Testis (tissue), 3 donors: ENCODE measurements around the gene ADRM1. TPM values are rescaled to one million over a fixed set of nuclear protein-coding genes. Genes with fewer than 3 reads are reported as not detected.

Source experiments
- DNase-seq: peaks from one replicate; pipeline ENCODE4 v3.0.0-alpha.2; 2019
- H3K27ac ChIP-seq, 2 donors: fragments of 200-600 bp; sonication (generic); one replicate each; pipeline ENCODE4 v1.5.1; 2019
- H3K27me3 ChIP-seq: fragments of 200-600 bp; sonication (generic); one replicate; pipeline ENCODE4 v1.5.1; 2019
- H3K36me3 ChIP-seq: fragments of 200-600 bp; sonication (generic); one replicate; pipeline ENCODE4 v1.5.1; 2017; ENCODE audit warnings: low read depth; ENCODE audit errors: missing control alignments
- H3K4me1 ChIP-seq: fragments of 200-600 bp; sonication (generic); one replicate; pipeline ENCODE4 v1.5.1; 2019
- H3K4me3 ChIP-seq, 2 donors: fragments of 200-600 bp; sonication (generic); one replicate each; pipeline ENCODE4 v1.5.1; 2017 to 2019
- H3K9me3 ChIP-seq: fragments of 200-600 bp; sonication (generic); one replicate; pipeline ENCODE4 v1.5.1; 2017
- CTCF ChIP-seq, 3 experiments: fragments of 450-650 bp in 2 of 3; fragments of 200-600 bp in 1 of 3; sonication (generic) in 1 of 3; IDR thresholded peaks; one replicate each; pipeline ENCODE4 v1.5.1; 2016 to 2019; ENCODE audit warnings: antibody characterized with exemption in 3 of 3, mild to moderate bottlenecking in 2 of 3, moderate library complexity in 1 of 3
- POLR2A ChIP-seq: fragments of 450-650 bp; IDR thresholded peaks from one replicate; pipeline ENCODE4 v1.6.1; 2017; ENCODE audit warnings: antibody characterized with exemption, mild to moderate bottlenecking, moderate library complexity
- WGBS, 2 donors: methylation state at CpG; one replicate each; pipeline ENCODE4 v1.1.5; 2018; 5-methylcytosine and 5-hydroxymethylcytosine counted together
- intact Hi-C: fragments of 100-400 bp; cut with DNase I; formaldehyde crosslinking; loops from one replicate; pipeline ENCODE4 v1.15.1; 2023; ENCODE audit warnings: low total_unique reads
- polyA plus RNA-seq: library from polyadenylated mRNA; stranded (reverse); fragments of 350-450 nt; fragmentation: Illumina TruSeq; extraction: RNeasy Lipid Tissue Mini Kit (QIAGEN cat#74804); gene quantifications from one replicate; pipeline ENCODE4 v1.2.3, GENCODE V29; 2014; ENCODE audit warnings: low read depth, low replicate concordance; ENCODE audit not compliant: insufficient read depth
- total RNA-seq, 2 donors: library from RNA; depleted of rRNA; stranded (reverse); fragments of >200 nt; gene quantifications; one replicate each; pipeline ENCODE4 v1.2.3, GENCODE V29; 2016

The ADRM1 gene
- total and polyA plus RNA-seq, 3 donors from 2014 or later, result 191 to 286 (median 283) TPM

- Histone ChIP-seq H3K9me3 (no peaks in the 10 kb centered on the region), H3K27me3 (no peaks in the 10 kb centered on the region), H3K4me1 (peaks cover 3% of the 10 kb centered on the region), H3K4me3 (no peak overlapping the region), H3K36me3 (no peaks in the 10 kb centered on the region), H3K27ac (no peak overlapping the region)
- DNase-seq, result no peak
- intact Hi-C loops, result no loop called here
- TF ChIP-seq POLR2A (no peak), CTCF (IDR thresholded peaks at IDR 0.05) (no peak)
- 93 to 95% methylated on average over 6 to 16 of the region's 16 CpGs for WGBS, 2 donors
Measured at GRCh38 chr20:62312662-62312977, 9.8 kb downstream of the ADRM1 start.

- intact Hi-C loops, result no loop called here
- no peaks in the 10 kb centered on the region for H3K27me3 ChIP-seq
- DNase-seq, result no peak
- H3K27ac ChIP-seq, result no peak overlapping the region
- no peaks in the 10 kb centered on the region for H3K36me3 ChIP-seq
- peaks cover 3% of the 10 kb centered on the region for H3K4me1 ChIP-seq
- no peak overlapping the region for H3K4me3 ChIP-seq
- no peaks in the 10 kb centered on the region for H3K9me3 ChIP-seq
- TF ChIP-seq POLR2A (no peak), CTCF (IDR thresholded peaks at IDR 0.05) (no peak)
- WGBS, 2 donors, result 97% methylated on average over 26 of the region's 26 CpGs; no CpG with 5 or more reads in 1 of the 2 donors
Measured at GRCh38 chr20:62313021-62313420, 10.2 kb downstream of the ADRM1 start.

GRCh38 chr20:62313460-62314338 lies 10.9 kb downstream of the ADRM1 start:
- 94 to 95% methylated on average over 55 of the region's 55 CpGs for WGBS, 2 donors
- Histone ChIP-seq H3K4me1 (peaks cover 4% of the 10 kb centered on the region), H3K36me3 (no peaks in the 10 kb centered on the region), H3K4me3 (no peak overlapping the region), H3K27ac (no peak overlapping the region), H3K9me3 (no peaks in the 10 kb centered on the region), H3K27me3 (no peaks in the 10 kb centered on the region)
- TF ChIP-seq POLR2A, result no peak
- TF ChIP-seq CTCF (IDR thresholded peaks at IDR 0.05), result no peak
- intact Hi-C loops, result no loop called here
- no peak for DNase-seq

GRCh38 chr20:62314339-62314638 lies 11.5 kb downstream of the ADRM1 start:
- peaks cover 10% of the 10 kb centered on the region for H3K4me1 ChIP-seq
- H3K27ac ChIP-seq, result no peak overlapping the region
- no peaks in the 10 kb centered on the region for H3K9me3 ChIP-seq
- H3K27me3 ChIP-seq, result no peaks in the 10 kb centered on the region
- WGBS, 2 donors, result 96 to 97% methylated on average over 4 to 12 of the region's 12 CpGs
- no peaks in the 10 kb centered on the region for H3K36me3 ChIP-seq
- no peak overlapping the region for H3K4me3 ChIP-seq
- TF ChIP-seq POLR2A (no peak), CTCF (IDR thresholded peaks at IDR 0.05) (no peak)
- DNase-seq, result no peak
- intact Hi-C loops, result no loop called here
